Measurements from ENCODE around the gene HEATR9.

The HEATR9 gene

GRCh38 chr17:35847006-35847405 lies 21.7 kb downstream of the HEATR9 start:
- Histone ChIP-seq H3K4me1 (no peaks in the 10 kb centered on the region; the same call in 1 of the 2 replicates), H3K36me3 (peaks cover 87% of the 10 kb centered on the region), H3K9me3 (no peaks in the 10 kb centered on the region), H3K27me3 (no peaks in the 10 kb centered on the region), H3K4me3 (ENCODE audit: low read depth, low read length) (no peak overlapping the region)
- DNase-seq = no peak
- no peak for TF ChIP-seq CTCF (IDR thresholded peaks at IDR 0.05; ENCODE audit: low read depth, low read length)

DNA sequence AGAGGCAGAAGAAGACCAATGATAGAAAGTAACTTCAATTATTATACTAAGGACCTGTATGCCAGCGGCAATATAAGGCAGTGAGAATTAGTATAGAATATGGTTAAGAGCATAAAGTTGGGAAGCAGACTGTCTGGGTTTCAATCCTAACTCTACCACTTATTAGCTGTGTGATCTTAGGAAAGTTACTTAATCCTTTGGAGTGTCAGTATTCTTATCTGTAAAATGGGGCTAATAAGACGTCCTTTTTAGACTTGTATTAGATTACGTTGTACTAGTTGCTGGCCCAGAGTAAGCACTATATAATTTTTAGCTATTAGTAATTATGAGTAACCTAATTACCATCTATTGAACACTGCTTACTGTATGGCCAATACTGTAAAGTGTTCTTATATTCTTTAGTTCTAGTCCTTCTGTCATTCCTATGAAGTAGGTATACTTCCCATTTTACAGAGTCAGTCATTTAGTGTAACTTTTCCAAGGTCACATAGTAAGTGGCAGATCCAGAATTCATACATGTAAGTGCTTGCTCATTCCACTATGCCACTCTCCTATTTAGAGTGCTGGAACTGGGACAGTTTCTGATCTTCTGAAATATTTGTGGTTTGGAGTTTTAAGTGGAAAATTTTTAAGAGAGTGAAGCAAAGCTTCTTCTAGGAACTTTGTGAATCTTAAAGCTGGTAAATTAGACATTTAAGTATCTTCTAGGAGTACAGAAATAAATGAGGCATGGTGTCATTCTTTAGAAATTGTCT lies 22.5 kb downstream of the HEATR9 start:
- DNase-seq = no peak
- Histone ChIP-seq H3K36me3 (peaks cover 92% of the 10 kb centered on the region), H3K9me3 (no peaks in the 10 kb centered on the region), H3K27me3 (no peaks in the 10 kb centered on the region), H3K4me3 (ENCODE audit: low read depth, low read length) (no peak overlapping the region), H3K4me1 (no peaks in the 10 kb centered on the region; the same call in 1 of the 2 replicates)
- no peak for TF ChIP-seq CTCF (IDR thresholded peaks at IDR 0.05; ENCODE audit: low read depth, low read length)

GRCh38 chr17:35844547-35844946 lies 24.1 kb downstream of the HEATR9 start:
- Histone ChIP-seq H3K4me3 (ENCODE audit: low read depth, low read length) (no peak overlapping the region), H3K4me1 (no peaks in the 10 kb centered on the region; the same call in 1 of the 2 replicates), H3K27me3 (no peaks in the 10 kb centered on the region), H3K9me3 (no peaks in the 10 kb centered on the region), H3K36me3 (peaks cover 95% of the 10 kb centered on the region)
- TF ChIP-seq CTCF (IDR thresholded peaks at IDR 0.05; ENCODE audit: low read depth, low read length) = no peak
- DNase-seq = no peak

GRCh38 chr17:35843698-35844097 lies 25.0 kb downstream of the HEATR9 start:
- Histone ChIP-seq H3K9me3 (no peaks in the 10 kb centered on the region), H3K4me1 (no peaks in the 10 kb centered on the region; the same call in 1 of the 2 replicates), H3K4me3 (ENCODE audit: low read depth, low read length) (no peak overlapping the region), H3K36me3 (peaks cover 95% of the 10 kb centered on the region), H3K27me3 (no peaks in the 10 kb centered on the region)
- DNase-seq = no peak
- no peak for TF ChIP-seq CTCF (IDR thresholded peaks at IDR 0.05; ENCODE audit: low read depth, low read length)

DNA sequence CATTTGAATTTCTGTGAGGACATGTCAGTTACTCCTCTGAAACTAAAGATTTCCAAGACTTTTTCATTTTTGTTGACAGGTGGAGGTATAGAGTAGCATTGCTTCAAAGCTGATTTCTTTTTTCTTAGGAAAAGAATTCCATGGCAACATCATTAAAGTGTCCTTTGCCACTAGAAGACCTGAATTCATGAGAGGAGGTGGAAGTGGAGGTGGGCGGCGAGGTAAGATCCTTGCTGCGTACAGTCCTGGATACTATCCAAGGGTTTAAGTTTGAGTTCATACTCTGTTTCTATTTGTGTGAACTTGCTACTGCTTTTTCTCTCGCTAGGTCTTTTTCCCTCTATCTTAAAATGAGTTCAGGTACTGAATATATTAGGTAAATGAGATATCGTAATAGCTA lies 26.5 kb downstream of the HEATR9 start:
- no peak for TF ChIP-seq CTCF (IDR thresholded peaks at IDR 0.05; ENCODE audit: low read depth, low read length)
- Histone ChIP-seq H3K36me3 (peaks cover 96% of the 10 kb centered on the region), H3K4me1 (no peaks in the 10 kb centered on the region), H3K4me3 (ENCODE audit: low read depth, low read length) (no peak overlapping the region), H3K9me3 (no peaks in the 10 kb centered on the region), H3K27me3 (no peaks in the 10 kb centered on the region)
- no peak for DNase-seq

GRCh38 chr17:35841505-35841904 lies 27.2 kb downstream of the HEATR9 start:
- no peak for TF ChIP-seq CTCF (IDR thresholded peaks at IDR 0.05; ENCODE audit: low read depth, low read length)
- DNase-seq = no peak
- Histone ChIP-seq H3K27me3 (no peaks in the 10 kb centered on the region; the same call in 1 of the 2 replicates), H3K4me1 (no peaks in the 10 kb centered on the region), H3K9me3 (no peaks in the 10 kb centered on the region), H3K36me3 (peaks cover 98% of the 10 kb centered on the region), H3K4me3 (ENCODE audit: low read depth, low read length) (no peak overlapping the region)
